GM21576 (cell line): ENCODE data around the gene SERPINA12.

Experiments used
- ATAC-seq: cut with Tn5 transposase; IDR thresholded peaks from one replicate; pipeline ENCODE4 v1.9.1; 2021; ENCODE audit warnings: mild to moderate bottlenecking, moderate library complexity; ENCODE audit not compliant: unreplicated experiment

The SERPINA12 gene

GRCh38 chr14:94441531-94442205, 67.6 kb downstream of the SERPINA12 start:
- no peak for ATAC-seq

DNA sequence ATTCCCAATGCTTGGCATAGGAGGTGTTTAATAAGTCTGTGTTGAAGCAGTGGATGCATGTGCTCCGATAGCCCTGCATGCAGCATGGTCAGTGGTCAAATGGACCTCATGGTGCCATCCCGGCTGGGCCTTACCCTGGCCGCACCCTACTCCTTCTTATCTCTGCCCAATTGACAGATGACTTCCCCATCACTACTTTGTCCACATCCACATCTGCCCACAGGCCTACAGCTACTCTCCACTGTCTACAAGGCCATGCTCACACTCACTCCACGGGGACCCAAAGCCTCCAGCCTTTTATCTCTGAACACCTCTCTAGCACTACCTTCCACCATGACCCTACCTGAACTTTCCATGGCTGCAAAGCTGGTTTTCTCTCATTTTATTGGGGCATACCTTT, 68.1 kb downstream of the SERPINA12 start:
- no peak for ATAC-seq

GRCh38 chr14:94439453-94440057, 69.7 kb downstream of the SERPINA12 start:
- no peak for ATAC-seq
